Caco-2 (cell line): Measurements from ENCODE around the gene TOM1. TPM values are rescaled to one million over a fixed set of nuclear protein-coding genes. Genes with fewer than 3 reads are reported as not detected.
"Not testable (repeated sequence)": the region's sequence is repeated elsewhere in the genome, so short reads cannot be mapped to it uniquely, and the experiment has no call there.

Experiments used
- BruUV-seq: library from RNA; stranded (reverse); fragments of 400-500 nt; replicated peaks from 2 replicates; lab custom pipeline; 2021; lab: Mats Ljungman, UMichigan
- CTCF ChIA-PET: fragments of 300-600 bp; sonication (Branson Sonifier 250); formaldehyde crosslinking; loops from one replicate; lab custom pipeline; 2022; ENCODE audit warnings: antibody characterized with exemption; lab: Charles Lee
- POLR2A ChIA-PET: fragments of 300-600 bp; sonication (Branson Sonifier 250); formaldehyde crosslinking; loops from one replicate; lab custom pipeline; 2022; ENCODE audit warnings: antibody characterized with exemption; lab: Charles Lee
- DNase-seq, 2 experiments: peaks; one replicate each; pipeline versions ENCODE4 v3.0.0 to v3.0.0-alpha.2; 2020 to 2022
- H3K27me3 ChIP-seq: replicated peaks from 2 replicates; pipeline ENCODE4 v1.6.0; 2011; ENCODE audit warnings: low read length; ENCODE audit not compliant: control insufficient read depth, insufficient read depth
- H3K36me3 ChIP-seq: 2 replicates; pipeline ENCODE4 v1.5.1; 2011; ENCODE audit warnings: low read length; ENCODE audit not compliant: control insufficient read depth, insufficient read depth
- H3K4me1 ChIP-seq: fragments of 250-450 bp; sonication (Bioruptor Pico); 2 replicates; pipeline ENCODE4 v1.5.1; 2020; ENCODE audit warnings: mild to moderate bottlenecking
- H3K4me3 ChIP-seq: 2 replicates; pipeline ENCODE4 v1.5.1; 2011; ENCODE audit warnings: low read depth, mild to moderate bottlenecking, control low read depth, low read length
- H3K9me3 ChIP-seq: fragments of 250-450 bp; sonication (Bioruptor Pico); 2 replicates; pipeline ENCODE4 v1.5.1; 2020; ENCODE audit warnings: mild to moderate bottlenecking, moderate library complexity
- H3K27ac Mint-ChIP-seq: one replicate; pipeline ENCODE4 v1.8.0; 2022; ENCODE audit warnings: mixed read lengths; ENCODE audit not compliant: unreplicated experiment
- H3K27me3 Mint-ChIP-seq: one replicate; pipeline ENCODE4 v1.8.0; 2022; ENCODE audit warnings: mixed read lengths; ENCODE audit not compliant: insufficient read depth, unreplicated experiment
- H3K36me3 Mint-ChIP-seq: one replicate; pipeline ENCODE4 v1.8.0; 2022; ENCODE audit warnings: mild to moderate bottlenecking, mixed read lengths; ENCODE audit not compliant: insufficient read depth, unreplicated experiment
- H3K4me1 Mint-ChIP-seq: one replicate; pipeline ENCODE4 v1.8.0; 2022; ENCODE audit warnings: low read depth, mixed read lengths; ENCODE audit not compliant: unreplicated experiment
- H3K4me3 Mint-ChIP-seq: one replicate; pipeline ENCODE4 v1.8.0; 2022; ENCODE audit warnings: mild to moderate bottlenecking, moderate library complexity, mixed read lengths; ENCODE audit not compliant: unreplicated experiment
- H3K9me3 Mint-ChIP-seq: one replicate; pipeline ENCODE4 v1.8.0; 2022; ENCODE audit warnings: mixed read lengths; ENCODE audit not compliant: unreplicated experiment
- intact Hi-C: fragments of 100-400 bp; cut with micrococcal nuclease; formaldehyde crosslinking; loops from one replicate; pipeline ENCODE4 v1.10.0; 2022; ENCODE audit not compliant: unreplicated experiment
- total RNA-seq: library from RNA; stranded (reverse); gene quantifications from 2 replicates; pipeline ENCODE4 v1.2.3, GENCODE V29; 2022
- TF ChIP-seq, protein P1 (sequence below), 2 experiments: fragments of 200-600 bp in 1 of 2; IDR thresholded peaks; 1 replicate in 1 of 2; 2 replicates in 1 of 2; pipeline versions ENCODE4 v1.5.1 to v1.8.0; 2011 to 2022; ENCODE audit warnings: antibody characterized with exemption in 1 of 2, control low read depth in 1 of 2, inconsistent platforms in 1 of 2, low read depth in 1 of 2, low read length in 1 of 2, mild to moderate bottlenecking in 1 of 2, moderate library complexity in 1 of 2; ENCODE audit not compliant: insufficient read depth in 1 of 2, severe bottlenecking in 1 of 2, unreplicated experiment in 1 of 2

The TOM1 gene
- total RNA-seq, 1 experiment from 2014 or later = 47.4 TPM

DNA sequence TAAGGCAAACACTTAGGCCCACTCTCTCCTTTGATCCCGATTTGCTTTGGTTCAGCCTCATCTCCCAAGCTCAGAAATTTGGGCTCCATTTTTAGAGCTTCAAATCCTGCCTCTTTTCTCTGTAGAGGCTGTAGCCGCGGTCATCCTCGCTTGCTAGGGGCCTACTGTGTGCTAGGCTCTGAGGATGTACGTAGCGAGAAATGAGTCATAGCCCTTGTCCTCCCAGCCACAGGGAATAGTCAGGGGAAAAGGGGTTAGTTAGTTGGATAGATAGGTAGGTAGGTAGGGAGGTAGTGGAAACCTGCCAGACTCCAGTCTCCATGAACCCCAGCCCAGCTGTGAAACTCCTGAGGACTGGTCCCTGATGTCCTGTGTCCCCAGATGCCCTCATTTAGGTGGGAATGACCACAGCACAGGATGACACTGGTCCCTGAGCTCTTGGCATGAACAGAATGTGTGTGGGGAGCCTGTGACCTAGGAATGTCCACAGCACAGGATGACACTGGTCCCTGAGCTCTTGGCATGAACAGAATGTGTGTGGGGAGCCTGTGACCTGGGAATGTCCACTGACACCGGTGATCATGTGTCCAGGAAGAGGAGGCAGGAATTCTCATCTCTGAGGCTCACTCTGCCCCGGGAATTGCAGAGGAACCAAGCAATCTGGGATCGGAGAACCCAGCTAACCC, 59.8 kb downstream of the TOM1 start:
- no peaks in the 10 kb centered on the region for H3K9me3 ChIP-seq
- TF ChIP-seq, protein P1, sequence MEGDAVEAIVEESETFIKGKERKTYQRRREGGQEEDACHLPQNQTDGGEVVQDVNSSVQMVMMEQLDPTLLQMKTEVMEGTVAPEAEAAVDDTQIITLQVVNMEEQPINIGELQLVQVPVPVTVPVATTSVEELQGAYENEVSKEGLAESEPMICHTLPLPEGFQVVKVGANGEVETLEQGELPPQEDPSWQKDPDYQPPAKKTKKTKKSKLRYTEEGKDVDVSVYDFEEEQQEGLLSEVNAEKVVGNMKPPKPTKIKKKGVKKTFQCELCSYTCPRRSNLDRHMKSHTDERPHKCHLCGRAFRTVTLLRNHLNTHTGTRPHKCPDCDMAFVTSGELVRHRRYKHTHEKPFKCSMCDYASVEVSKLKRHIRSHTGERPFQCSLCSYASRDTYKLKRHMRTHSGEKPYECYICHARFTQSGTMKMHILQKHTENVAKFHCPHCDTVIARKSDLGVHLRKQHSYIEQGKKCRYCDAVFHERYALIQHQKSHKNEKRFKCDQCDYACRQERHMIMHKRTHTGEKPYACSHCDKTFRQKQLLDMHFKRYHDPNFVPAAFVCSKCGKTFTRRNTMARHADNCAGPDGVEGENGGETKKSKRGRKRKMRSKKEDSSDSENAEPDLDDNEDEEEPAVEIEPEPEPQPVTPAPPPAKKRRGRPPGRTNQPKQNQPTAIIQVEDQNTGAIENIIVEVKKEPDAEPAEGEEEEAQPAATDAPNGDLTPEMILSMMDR (IDR thresholded peaks at IDR 0.05; ENCODE audit: insufficient read depth in 1 of 2, low read depth in 1 of 2, low read length in 1 of 2, severe bottlenecking in 1 of 2, unreplicated experiment in 1 of 2) = no peak
- peaks cover 14% of the 10 kb centered on the region; the same call in 1 of the 2 replicates for H3K4me1 ChIP-seq
- H3K27ac Mint-ChIP-seq = no peak overlapping the region
- no peaks in the 10 kb centered on the region for H3K27me3 ChIP-seq
- ChIA-PET POLR2A (no interaction called here), CTCF (interaction anchor here (0.6 to 1.0 kb wide), 4 partner anchors 9 to 571 kb away, joined by 3 to 4 read pairs (median 3); no protein-coding TSS in a partner anchor)
- H3K36me3 ChIP-seq = no peaks in the 10 kb centered on the region
- no peak overlapping the region for H3K4me3 Mint-ChIP-seq
- peaks cover 7% of the 10 kb centered on the region for H3K4me1 Mint-ChIP-seq
- no TSS peak for BruUV-seq
- H3K27me3 Mint-ChIP-seq = no peaks in the 10 kb centered on the region
- DNase-seq = no peak
- H3K4me3 ChIP-seq = no peak overlapping the region
- intact Hi-C loops = no loop called here
- no peaks in the 10 kb centered on the region for H3K36me3 Mint-ChIP-seq
- H3K9me3 Mint-ChIP-seq = no peaks in the 10 kb centered on the region

DNA sequence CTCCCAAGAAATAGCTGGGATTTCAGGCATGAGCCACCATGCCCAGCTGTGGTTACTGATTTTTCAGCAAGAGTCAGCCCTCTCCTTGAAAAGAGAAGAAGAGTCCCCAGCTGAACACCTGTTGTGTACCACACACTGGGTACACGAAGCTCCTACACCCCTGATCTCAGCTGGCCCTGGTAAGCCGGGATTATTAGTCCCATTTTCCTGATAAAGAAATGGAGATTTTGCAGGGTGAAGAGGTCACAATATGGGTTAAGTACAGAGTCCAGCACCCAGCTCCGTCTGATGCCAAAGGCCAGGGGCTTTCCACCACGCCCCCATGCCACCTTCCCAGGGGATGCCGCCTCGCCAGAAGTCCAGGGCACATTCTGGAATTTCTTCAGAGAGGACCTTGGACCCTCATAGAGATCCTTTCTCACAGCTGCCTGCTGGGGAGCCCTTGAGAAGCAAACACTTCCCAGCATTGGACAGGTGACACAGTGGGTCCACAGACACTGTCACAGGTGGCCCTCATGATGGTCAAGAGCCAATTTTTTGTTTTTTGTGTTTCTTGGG, 61.4 kb downstream of the TOM1 start:
- CTCF ChIA-PET = interaction anchor here (0.6 to 0.7 kb wide), 3 partner anchors 36 to 1000 kb away, joined by 3 to 6 read pairs (median 3); no protein-coding TSS in a partner anchor
- POLR2A ChIA-PET = no interaction called here
- intact Hi-C loops = no loop called here

DNA sequence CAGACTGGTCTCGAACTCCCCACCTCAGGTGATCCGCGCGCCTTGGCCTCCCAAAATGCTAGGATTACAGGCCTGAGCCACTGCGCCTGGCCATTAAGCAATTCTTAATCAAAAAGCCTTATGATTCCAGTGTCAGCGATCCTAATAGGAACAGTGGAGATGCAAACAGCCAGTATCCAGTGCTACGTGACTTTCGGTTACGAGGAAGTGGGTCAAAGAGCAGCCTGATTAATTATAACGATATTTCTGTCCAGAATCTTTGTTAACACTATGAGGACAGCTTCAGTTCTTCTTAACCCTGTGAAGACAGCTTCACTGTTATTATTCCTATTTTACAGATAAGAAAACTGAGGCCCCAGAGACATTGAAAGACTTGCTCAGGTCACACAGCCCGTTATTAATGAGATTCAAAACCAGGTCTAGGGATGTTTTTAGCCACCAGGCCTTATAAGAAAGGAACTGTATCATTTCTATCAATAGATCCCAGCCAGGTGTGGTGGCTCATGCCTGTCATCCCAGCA, 63.9 kb downstream of the TOM1 start:
- ChIA-PET POLR2A (no interaction called here), CTCF (no interaction called here)
- no TSS peak for BruUV-seq
- Mint-ChIP-seq H3K9me3 (no peaks in the 10 kb centered on the region), H3K27ac (no peak overlapping the region), H3K27me3 (no peaks in the 10 kb centered on the region), H3K36me3 (no peaks in the 10 kb centered on the region), H3K4me1 (peaks cover 11% of the 10 kb centered on the region), H3K4me3 (no peak overlapping the region)
- no peak overlapping the region for H3K4me3 ChIP-seq
- peaks cover 33% of the 10 kb centered on the region for H3K4me1 ChIP-seq
- no peak for DNase-seq
- TF ChIP-seq, protein P1 (IDR thresholded peaks at IDR 0.05; ENCODE audit: insufficient read depth in 1 of 2, low read depth in 1 of 2, low read length in 1 of 2, severe bottlenecking in 1 of 2, unreplicated experiment in 1 of 2) = no peak
- H3K27me3 ChIP-seq = no peaks in the 10 kb centered on the region
- intact Hi-C loops = no loop called here
- no peaks in the 10 kb centered on the region for H3K36me3 ChIP-seq
- no peaks in the 10 kb centered on the region for H3K9me3 ChIP-seq

More for the DNA sequence above, 61.4 kb downstream of the TOM1 start:
- no peaks in the 10 kb centered on the region for H3K36me3 Mint-ChIP-seq
- Histone ChIP-seq H3K36me3 (no peaks in the 10 kb centered on the region), H3K4me3 (no peak overlapping the region), H3K9me3 (no peaks in the 10 kb centered on the region), H3K4me1 (peaks cover 14% of the 10 kb centered on the region; the same call in 1 of the 2 replicates), H3K27me3 (no peaks in the 10 kb centered on the region)
- no peaks in the 10 kb centered on the region for H3K27me3 Mint-ChIP-seq
- TF ChIP-seq, protein P1 (IDR thresholded peaks at IDR 0.05; ENCODE audit: insufficient read depth in 1 of 2, low read depth in 1 of 2, low read length in 1 of 2, severe bottlenecking in 1 of 2, unreplicated experiment in 1 of 2) = no peak
- no peak overlapping the region for H3K27ac Mint-ChIP-seq
- no peak overlapping the region for H3K4me3 Mint-ChIP-seq
- no TSS peak for BruUV-seq
- H3K4me1 Mint-ChIP-seq = peaks cover 3% of the 10 kb centered on the region
- DNase-seq = no peak
- no peaks in the 10 kb centered on the region for H3K9me3 Mint-ChIP-seq

DNA sequence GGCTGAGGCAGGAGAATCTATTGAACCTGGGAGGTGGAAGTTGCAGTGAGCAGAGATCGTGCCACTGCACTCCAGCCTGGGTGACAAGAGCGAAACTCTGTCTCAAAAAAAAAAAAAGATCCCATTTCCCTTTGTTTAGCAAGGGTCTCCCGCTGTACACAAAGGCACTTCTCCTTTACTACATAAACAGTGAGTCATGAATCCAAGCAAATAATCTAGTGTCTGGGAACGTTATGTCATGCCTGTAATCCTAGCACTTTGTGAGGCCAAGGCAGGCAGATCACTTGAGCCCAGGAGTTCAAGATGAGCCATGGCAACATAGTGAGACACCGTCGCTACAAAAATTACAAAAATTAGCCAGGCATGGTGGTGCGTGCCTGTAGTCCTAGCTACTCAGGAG, 64.5 kb downstream of the TOM1 start:
- H3K27ac Mint-ChIP-seq, intact Hi-C loops, H3K9me3 ChIP-seq, CTCF ChIA-PET, H3K36me3 Mint-ChIP-seq, H3K27me3 Mint-ChIP-seq, DNase-seq, H3K4me3 ChIP-seq, H3K36me3 ChIP-seq, BruUV-seq, H3K9me3 Mint-ChIP-seq, H3K27me3 ChIP-seq, H3K4me3 Mint-ChIP-seq: not testable (repeated sequence)
- POLR2A ChIA-PET = interaction anchor here (0.6 kb wide), 1 partner anchor 21 kb away, joined by 12 read pairs; no protein-coding TSS in a partner anchor
- peaks cover 33% of the 10 kb centered on the region for H3K4me1 ChIP-seq
- peaks cover 17% of the 10 kb centered on the region for H3K4me1 Mint-ChIP-seq
